NOMO-1 treated with DMSO at 0.1 percent for 48 hours (cell line): ENCODE measurements around the gene AXDND1.
A peak's percentile ranks its signal among the peaks of the same experiment; 100 is the strongest.
"Not testable (repeated sequence)": the region's sequence is repeated elsewhere in the genome, so short reads cannot be mapped to it uniquely, and the experiment has no call there.

ENCODE experiments used
- DNase-seq: peaks from one replicate; lab custom pipeline; 2025; ENCODE audit not compliant: unreplicated experiment; lab: John Stamatoyannopoulos, UW

Gene AXDND1

DNA sequence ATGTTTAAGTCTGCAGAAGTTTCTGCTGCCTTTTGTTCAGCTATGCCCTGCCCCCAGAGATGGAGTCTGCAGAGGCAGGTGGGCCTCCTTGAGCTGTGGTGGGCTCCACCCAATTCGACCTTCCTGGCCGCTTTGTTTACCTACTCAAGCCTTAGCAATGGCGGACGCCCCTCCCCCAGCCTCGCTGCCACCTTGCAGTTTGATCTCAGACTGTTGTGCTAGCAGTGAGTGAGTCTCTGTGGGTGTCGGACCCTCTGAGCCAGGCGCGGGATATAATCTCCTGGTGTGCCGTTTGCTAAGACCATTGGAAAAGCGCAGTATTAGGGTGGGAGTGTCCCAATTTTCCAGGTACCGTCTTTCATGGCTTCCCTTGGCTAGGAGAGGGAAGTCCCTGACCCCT, 99.9 kb downstream of the AXDND1 start:
- not testable (repeated sequence) for DNase-seq

DNA sequence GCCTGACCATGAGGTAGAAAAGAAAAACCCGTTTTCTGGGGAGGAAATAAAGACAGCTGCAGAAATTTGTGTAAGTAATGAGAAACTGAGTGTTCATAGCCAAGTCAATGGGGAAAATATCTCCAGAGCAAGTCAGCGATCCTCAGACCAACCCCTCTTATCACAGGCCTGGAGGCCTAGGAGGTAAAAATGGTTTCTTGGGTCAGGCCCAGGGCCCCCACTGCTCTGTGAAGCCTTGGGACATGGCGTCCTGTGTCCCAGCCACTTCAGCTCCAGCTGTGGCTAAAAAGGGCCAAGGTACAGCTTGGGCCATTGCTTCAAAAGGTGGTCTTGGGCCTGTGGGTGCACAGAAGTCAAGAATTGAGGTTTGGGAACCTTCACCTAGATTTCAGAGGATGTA, 108.9 kb downstream of the AXDND1 start:
- no peak for DNase-seq

DNA sequence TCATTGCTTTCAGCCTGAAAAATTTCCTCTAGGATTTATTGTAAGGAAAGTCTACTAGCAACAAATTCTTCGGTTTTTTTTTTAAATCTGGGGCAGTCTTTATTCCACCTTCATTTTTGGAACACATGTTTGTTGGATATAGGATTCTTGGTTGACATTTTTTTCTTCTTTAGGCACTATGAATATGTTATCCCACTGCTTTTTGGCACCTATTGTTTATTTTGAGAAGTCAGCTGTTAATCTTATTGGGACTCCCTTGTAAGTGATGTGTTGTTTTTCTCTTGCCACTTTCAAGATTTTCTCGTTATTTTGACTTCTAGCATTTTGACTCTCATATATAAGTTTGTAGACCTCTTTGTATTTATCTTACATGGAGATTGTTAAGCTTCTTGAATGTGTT, 110.7 kb downstream of the AXDND1 start:
- DNase-seq: no peak

DNA sequence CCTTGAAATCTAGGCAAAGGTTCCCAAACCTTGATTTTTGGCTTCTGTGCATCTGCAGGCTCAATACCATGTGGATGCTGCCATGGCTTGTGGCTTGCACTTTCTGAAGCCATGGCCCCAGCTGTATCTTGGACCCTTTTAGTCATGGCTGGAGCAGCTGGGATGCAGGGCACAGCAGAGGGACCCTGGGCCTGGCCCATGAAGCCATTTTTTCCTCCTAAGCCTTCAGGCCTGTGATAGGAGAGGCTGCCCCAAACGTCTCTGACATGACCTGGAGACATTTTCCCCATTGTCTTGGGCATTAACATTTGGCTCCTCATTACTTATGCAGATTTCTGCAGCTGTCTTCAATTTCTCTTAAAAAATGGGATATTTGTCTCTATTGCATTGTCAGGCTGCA, 112.6 kb downstream of the AXDND1 start:
- no peak for DNase-seq

DNA sequence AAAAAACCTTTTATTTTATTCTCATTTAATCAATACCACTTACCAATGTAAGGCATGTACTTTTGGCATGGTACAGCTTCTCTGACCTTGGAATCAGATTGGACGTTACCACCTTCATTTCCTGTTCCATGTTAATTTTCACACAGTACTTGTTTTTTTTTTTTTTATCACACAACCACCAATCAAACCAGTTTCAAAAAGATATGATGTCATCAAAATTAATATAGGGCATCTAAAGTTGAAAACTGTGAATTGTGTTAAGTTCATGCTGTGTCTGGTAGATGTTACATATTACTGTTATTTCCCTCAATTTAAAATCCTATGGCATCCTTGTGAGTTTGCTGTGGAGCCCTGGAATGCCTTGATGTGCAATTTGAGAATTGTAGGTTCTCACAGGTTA, 124.8 kb downstream of the AXDND1 start:
- no peak for DNase-seq

DNA sequence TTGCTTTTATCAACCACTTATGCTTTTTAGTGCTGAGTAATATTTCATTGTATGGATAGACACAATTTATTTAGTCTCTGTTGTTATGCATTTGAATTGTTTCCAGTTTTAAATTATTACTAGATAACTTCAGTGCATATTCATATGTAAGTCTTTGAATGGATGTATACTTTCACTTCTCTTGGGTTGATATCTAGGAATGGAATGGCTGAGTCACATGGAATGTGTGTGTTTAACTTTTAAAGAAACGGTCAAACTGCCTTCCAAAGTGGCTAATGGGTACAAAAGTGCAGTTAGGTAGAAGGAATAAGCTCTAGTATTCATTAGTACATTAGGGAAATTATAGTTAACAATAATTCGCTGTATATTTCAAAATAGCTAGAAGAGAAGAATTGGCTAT, 127.6 kb downstream of the AXDND1 start:
- no peak for DNase-seq

DNA sequence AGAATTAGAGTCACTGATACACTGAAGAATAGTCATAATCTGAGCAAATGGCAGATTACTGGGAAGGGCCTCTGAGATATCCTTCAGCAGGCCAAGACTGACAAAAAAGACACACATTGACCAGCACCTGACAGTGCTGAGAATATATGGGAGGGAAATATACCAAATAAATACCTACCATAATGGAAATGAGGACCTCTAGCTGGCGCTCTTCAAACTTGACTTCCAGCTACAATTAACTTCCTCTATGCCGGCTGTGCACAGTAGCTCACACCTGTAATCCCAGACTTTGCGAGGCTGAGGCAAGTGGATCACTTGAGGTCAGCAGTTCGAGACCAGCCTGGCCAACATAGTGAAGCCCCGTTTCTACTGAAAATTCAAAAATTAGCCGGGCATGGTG, 140.4 kb downstream of the AXDND1 start:
- DNase-seq: no peak

DNA sequence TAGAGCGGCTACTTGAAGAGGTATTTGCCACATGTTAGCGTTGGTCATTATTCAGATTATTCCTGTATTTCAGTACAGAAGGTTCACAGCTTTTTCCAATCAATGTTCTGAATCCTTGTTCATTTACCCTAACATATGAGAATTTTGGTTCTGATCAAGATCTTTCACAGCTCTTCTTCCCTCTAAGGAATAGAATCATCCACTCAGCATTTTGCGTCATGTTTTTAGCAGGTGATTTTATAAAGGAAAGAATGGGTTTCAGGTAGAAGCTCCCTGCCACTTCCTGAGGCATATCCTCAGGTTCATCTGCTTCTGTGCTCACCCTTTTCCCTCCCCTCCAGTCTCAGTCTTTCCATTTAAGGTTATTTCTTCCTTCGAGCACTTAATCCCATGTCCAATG, 143.6 kb downstream of the AXDND1 start:
- DNase-seq: no peak

DNA sequence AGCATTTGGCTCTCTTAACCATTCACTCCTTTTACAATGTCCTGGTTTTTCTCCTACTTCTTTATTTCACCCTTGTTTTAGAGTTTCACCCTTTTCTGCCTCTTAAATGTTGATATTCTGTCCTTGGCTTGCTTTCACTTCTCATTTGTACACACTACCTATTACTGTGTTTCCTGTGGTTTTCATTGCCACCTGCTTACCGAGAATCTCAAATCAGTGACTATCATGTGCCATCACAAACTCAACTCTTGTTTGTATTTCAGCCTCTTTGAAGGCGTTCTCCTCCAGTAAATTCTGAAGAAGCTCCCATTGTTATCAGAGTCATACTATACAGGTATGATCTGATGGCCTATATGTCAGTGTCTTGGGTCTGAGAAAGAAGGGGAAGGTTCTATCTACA, 144.3 kb downstream of the AXDND1 start:
- DNase-seq: peak; percentile 69

DNA sequence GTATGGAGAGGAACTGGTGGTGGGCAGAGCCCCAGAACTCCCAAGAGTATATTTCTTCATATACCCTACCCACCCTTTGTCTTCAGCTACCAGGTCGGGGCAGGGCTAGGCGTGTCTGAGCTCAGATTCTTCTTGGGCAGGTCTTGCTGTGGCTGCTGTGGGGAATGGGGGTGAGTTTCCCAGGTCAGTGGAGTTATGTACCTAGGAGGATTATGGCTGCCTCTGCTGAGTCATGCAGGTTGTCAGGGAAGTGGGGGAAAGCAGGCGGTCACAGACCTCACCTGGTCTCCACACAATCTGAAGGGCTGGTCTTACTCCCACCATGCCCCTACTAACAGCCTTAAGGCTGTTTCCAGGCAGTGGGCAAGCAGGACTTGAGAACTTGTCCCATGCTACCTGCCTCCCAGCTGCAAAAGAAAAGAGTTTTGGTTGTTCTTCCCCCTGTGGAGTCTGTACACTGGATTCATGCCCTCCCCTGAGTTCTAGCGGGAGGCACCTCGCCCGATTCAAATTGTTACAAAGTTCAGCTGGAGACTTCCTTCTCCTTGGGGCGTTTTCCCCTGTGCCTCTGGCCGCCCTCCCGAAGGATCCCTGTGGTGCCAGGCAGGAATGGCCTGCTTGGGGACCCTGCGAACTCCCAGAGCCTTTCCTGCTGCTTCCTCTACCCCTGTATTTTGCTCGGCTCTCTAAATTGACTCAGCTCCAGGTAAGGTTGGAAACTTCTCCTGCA, 151.4 kb downstream of the AXDND1 start:
- no peak for DNase-seq

DNA sequence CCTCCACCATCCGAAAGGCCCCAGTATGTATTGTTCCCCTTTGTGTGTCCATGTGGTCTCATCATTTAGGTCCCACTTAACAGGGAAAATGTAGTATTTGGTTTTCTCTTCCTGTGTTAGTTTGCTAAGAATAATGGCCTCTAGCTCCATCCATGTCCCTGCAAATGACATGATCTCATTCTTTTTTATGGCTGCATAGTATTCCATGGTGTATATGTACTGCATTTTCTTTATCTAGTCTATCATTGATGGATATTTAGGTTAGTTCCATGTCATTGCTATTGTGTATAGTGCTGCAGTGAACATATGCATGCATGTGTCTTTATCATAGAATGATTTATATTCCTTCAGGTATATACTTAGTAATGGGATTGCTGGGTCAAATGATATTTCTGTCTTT, 152.8 kb downstream of the AXDND1 start:
- not testable (repeated sequence) for DNase-seq

DNA sequence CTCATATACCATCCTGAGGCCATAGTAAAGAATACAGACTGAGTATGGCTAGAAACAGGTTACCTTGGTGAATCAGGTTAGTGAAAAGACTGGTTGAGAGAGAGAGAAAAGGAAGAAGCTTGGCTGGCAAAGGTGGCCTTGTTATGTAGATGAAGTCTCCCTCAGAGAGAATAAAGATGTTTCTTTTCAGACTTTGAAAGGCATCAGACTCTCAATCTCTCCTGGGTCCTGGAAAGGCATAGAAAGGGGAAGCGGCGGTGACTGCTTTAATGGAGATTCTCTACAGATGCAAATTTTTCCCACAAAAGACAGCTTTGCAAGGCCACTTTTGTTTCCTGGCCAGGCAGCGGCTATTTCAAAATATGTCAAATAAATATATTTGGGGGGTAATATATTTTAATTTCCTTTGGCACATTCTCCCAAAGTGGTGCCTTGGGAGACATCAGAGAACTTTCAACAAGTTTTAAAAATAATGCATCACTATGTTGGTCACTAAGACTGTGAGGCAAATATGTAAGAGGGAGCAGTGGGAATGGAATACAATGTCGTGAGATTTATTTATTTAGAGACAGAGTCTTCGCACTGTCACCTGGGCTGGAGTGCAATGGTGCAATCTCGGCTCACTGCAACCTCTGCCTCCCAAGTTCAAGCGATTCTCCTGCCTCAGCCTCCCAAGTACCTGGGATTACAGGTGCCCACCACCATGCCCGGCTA, 163.9 kb downstream of the AXDND1 start:
- no peak for DNase-seq

DNA sequence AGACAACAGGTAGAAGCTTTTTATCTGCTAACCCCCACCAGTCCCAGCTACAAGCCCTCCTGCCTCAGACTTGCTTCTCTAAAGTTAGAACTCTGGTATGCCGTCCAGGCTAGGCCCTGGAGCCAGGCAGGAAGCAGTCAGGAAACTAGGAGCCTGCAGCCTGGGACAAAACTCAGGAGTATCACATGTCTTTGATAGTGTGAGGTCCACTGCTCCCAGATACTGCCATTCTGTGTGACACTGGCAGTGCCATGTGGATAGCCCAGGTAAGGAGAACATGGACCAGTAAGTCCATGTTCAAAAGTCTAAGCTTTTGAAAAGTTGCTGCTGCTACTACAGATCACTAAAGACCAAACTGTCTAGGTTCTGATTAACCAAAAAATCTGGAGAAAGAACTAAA, 164.6 kb downstream of the AXDND1 start:
- no peak for DNase-seq

DNA sequence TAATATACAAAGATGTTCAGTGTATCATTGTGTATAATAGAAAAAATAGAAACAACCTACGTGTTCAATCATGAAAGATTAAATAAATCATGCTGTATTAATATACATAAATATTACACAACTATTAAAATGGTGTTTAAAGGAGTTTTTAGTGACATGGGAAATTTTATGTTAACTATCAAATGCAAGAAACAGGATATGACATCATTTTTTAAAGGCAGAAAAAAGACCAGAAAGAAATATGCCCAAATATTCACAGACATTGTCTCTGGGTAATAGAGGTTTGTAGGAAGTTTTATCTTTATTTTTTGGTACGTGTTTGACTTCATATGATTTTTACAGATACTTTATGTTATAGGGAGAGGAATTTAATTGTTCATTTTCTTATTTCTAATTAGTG, 176.0 kb downstream of the AXDND1 start:
- DNase-seq: no peak

DNA sequence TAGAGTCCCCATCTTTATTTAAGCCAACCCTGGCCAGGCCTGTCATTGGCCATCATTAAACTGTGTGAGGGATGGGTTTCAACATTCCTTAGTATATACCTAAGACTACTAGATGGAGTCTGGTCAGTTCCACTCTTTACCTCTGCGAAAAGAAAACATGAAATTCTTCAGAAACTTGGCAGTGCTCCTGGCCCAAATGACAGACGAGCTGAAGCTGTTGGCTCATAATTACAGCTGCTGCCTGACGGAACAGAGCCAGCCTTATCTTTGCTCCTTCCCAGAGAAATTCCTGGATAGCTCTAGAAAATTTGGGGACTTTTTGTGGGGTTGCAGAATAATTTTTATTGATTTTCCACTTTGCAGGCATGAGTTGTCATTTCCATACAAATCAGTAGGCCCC, 179.6 kb downstream of the AXDND1 start:
- no peak for DNase-seq

DNA sequence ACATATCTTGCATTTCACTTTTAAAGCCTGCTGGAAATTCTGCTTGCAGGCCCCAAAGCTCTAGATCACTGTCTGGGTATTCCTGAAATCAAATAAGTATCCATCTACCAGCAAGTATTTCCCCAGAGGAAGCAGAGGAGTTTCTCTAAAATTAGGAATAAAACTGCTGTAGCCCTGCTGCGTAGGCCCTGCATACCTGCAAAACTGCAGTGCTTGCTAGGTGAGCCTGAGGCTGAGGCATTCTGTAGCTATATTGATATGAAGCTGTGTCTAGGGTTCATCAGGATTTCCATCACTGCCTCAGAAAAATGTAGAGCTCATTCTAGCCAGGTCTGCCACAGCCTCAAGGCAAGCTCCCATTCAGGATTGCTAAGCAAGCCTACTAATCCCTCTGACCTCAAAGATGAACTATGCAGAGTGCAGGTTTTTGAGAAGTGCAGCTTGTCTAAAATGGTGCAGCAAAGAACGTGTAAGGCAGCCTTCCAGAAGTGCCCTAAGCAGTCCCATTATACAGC, 181.3 kb downstream of the AXDND1 start:
- no peak for DNase-seq

DNA sequence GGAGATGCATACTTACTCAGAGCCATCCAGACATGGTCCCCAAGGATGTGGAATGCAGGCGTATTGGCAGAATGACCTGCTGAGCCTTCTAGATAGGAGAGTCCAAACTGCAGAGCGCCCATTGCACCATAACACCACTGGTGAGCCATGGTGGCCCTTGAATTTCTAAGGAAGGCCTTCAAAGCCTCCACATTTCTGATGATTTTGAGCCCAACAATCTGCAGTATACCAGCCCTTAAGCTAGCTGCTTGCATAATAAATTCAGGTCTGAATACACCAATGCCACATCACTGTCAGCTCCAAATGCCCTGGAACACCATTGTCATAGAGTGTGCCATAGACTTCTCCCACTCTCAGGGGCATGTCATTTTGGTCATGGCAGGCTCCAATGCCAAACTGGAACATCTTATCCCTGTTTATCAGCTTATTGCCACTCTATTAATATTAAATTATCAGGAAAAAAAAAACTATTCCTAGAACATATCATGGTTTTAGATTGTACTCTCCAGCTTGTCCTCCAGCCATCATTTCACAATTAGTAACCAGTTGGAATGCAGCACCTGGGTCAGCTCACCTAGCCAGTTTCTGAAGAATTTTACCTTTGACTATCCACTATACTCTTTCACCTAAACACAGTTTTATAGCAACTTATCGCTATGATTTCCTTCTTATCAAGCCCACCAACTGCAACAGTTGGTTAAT, 183.0 kb downstream of the AXDND1 start:
- DNase-seq: no peak

DNA sequence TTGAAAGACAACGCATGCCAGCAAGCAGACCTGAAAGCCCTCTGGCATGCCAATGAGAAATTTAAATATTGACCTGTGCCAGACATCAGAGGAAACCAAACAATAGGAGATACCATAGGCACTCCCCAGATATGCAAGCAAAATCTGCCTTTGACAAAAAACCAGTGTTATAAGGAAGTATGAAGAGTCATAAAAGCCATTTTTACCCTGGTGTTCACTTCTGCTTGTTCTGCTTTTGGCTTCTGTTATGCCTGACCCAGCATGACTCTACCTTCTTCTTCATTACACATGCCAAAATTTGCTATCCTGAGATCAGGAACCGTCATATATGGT, 183.6 kb downstream of the AXDND1 start:
- DNase-seq: peak; percentile 82

DNA sequence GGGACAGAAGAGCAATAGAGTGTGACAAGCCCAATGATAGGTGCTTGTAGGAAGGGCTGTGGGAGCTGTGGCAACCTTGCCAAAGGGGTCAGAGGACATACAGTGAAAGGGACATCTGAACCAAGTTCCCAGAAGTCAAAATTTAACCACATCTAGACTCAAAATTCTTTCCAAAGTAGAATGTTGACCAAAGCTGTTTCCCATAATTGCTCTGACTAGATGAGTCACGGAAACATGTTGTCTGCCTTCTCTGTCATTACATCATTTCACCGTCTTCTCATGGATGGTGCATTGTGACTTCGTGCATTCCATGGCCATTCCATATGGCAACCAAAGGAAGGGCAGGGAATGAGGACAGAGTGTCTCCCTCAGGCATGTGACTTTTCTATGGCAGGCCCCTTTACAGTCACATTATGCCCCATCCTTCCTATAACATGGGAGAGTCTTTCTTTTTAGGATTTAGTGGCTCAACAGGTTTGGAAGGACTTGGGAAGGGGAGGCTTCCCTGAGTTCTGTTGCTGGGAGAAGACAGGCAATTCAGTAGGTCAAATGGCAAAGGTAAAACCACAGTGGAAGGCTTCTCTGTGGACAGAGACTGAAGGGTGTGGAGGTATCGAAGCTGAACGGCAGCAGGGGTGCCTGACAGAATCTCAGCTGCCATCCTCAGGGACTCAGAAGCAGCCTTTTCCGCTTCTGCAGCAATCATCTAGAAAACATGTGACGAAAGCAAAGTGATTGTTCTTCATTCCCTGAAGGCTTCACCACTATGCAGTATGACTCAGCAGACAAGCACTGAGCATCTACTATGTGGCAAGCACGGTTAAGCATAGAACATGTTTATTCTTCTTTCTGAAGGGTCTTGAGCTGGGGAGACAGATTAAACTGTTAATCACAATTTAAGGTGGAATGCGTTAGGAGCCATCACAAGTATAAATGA, 185.2 kb downstream of the AXDND1 start:
- peak; percentile 90 for DNase-seq

DNA sequence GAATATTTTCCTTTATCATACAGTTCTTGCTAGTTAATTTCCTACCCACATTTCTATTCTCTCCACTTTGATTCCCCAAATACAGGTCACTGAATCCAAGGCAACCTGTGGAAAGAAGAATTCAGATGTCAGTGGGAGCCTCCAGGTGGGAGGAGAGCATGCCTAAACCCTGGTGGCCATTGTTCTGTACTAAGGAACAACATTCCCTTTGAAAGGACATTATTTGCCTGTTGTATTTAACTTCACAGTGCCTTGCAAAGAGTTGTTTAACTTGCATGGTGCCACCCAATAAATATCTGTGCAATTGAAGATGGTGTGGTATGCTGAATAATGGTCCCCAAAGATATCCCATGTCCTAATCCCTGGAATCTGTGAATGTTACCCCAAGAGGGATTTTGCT, 188.7 kb downstream of the AXDND1 start:
- no peak for DNase-seq

DNA sequence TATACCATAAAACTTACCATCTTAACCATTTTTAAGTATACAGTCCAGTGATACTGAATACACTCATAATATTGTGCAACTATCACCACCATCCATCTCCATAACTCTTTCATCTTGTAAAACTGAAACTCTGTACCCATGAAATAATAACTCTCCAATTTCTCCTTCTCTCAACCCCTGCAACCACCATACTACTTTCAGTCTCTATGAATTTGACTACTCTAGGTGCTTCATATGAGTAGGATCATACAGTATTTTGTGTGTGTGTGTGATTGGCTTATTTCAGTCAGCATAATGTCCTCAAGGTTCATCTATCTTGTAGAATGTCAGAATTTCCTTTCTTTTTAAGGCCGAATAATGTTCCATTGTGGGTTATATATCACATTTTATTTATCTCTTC, 192.3 kb downstream of the AXDND1 start:
- DNase-seq: no peak
